GM19467 (cell line): Measurements from ENCODE around the gene TMEM139.

Experiments
- ATAC-seq: cut with Tn5 transposase; IDR thresholded peaks from one replicate; pipeline ENCODE4 v1.9.1; 2021; ENCODE audit warnings: mild to moderate bottlenecking, moderate library complexity; ENCODE audit not compliant: unreplicated experiment

Gene TMEM139

DNA sequence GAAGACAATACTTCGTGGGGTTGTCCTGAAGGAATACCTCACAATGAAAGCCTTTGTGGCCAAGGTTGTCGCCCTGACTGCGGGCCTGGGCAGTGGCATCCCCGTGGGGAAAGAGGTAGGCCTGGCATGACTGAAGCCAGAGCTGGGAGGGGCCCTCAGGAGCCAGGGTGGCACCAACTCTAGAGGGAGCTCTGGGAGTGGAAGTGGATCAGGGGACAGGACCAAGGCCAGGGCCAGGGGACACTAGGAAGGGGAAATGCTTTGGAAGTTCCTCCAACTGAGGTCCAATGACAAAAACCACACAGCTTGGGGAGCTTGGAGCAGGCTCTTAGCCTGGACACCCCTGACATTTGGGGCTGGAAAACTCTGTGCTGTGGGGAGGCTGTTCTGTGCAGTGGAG, 37.0 kb downstream of the TMEM139 start:
- ATAC-seq: no peak

DNA sequence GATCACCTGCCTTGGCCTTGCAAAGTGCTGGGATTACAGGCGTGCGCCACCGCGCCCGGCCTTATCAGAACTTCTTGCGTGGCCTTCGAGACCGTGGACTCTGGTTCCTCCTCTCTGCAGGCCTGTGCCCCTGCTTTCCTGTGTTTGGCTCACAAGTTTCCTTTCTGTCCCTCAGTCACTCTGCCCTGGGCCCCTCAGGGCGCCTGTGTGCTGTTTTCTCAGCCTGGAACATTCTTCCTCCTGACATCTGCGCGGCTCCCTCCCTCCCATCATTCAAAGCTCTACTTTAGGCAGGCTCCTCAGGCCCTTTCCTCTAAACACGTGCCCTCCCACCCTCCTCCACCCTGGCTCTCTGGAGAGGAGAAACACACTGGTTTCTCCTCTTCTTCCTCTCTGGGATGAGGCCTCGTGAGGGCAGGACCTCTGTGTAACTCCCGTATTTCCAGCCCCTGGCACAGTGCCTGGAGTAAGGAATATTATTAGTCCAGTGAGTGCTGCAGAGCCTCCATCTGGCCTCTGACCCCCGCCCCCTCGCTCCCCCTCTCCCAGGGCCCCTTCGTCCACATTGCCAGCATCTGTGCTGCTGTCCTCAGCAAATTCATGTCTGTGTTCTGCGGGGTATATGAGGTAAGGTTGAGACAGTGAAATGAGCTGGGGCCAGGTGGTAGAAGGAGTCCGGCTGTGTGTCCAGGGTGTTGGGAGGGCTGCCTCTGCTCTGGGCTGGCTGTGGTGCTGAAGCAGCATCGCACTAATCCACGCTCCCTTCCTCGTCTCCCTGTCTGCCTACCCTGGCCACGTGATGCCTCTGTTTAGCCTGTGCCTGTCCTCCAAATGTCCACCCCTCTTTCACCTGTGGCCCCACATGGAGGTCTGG, 38.2 kb downstream of the TMEM139 start:
- ATAC-seq: no peak

DNA sequence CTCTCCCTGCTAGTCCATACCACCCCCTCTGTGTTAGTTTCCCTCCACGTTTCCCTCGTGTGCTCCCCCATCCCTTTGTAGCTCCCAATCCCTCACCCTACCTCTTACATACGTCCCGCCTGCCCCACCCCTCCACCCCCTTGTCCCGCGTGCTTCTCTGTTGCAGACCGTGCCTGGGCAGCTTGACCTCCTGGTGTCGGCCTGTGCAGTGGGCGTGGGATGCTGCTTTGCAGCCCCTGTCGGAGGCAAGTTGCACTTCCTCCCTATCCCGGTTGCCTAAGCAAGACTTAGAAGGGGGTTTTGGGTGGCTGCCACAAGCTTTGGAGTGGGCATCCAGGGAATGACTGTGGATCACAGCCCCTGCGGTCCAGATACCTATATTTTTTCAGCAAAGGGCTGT, 38.9 kb downstream of the TMEM139 start:
- no peak for ATAC-seq

DNA sequence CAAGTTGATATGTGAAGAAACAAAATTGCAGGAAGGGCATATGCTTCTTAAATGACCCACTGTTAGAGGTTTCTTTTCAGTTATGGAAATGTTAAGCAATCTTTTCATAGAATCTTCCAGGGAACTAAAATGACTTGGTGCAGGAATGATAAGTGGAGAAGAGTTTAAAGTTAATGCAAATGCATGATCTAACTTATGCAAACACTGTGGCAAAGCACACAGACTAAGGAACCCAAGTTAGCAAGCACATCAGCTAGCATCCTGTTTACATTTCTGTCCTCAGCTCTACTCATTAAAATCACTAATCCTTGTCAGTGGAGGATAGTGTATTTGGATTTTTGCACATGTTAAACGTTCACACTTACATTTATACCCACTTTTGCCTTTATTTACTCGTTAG, 40.5 kb downstream of the TMEM139 start:
- peak; percentile 52 for ATAC-seq

DNA sequence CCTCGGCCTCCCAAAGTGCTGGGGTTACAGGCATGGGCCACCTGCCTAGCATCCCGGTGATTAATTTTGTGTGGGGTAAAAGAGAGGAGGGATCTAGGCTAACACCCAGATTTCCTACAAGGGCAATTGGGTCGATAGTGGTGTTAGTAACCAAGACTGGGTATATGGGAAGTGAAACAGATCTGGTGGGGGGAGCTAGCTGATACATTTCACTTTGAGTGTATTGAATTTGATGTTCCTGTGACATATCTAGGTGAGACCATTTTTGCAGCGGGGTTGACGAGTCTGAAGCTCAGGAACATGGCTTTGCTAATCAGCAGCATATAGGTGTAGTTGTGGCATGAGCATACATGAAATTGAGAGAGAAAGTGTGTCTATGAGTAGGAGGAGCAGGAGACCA, 43.1 kb downstream of the TMEM139 start:
- no peak for ATAC-seq

DNA sequence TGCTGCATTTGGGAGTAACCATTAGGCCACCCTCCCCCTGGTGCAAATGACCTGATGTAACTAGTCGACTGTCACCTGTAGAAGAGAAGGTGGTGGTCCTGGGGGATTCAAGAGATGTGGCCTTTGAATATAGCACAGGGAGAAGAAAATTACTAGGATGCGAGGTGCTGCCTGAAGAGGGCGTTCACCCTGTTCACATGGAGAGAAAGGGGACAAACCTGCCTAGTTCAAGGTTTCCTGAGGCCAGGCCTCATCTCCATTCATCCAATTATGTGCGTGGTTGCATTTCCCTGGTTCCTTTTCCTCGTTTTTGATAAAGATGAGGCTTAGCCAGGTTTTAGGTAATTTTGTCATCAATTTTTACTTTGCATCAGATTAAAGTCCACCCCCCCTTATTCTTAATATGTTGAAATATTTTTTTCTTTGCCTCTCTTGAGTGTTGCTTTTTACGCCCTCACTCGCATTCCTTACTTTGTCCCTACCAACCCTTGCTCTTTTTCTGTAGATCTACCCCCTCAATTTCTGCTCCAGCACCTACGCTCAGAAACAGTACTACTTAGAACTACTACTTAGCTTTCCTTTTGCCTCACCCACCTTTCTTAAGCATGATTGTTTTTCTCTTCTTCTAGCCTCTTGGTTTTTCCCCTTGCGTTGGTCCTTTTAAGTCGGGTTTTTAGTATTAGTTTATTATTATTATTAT, 44.9 kb downstream of the TMEM139 start:
- no peak for ATAC-seq

DNA sequence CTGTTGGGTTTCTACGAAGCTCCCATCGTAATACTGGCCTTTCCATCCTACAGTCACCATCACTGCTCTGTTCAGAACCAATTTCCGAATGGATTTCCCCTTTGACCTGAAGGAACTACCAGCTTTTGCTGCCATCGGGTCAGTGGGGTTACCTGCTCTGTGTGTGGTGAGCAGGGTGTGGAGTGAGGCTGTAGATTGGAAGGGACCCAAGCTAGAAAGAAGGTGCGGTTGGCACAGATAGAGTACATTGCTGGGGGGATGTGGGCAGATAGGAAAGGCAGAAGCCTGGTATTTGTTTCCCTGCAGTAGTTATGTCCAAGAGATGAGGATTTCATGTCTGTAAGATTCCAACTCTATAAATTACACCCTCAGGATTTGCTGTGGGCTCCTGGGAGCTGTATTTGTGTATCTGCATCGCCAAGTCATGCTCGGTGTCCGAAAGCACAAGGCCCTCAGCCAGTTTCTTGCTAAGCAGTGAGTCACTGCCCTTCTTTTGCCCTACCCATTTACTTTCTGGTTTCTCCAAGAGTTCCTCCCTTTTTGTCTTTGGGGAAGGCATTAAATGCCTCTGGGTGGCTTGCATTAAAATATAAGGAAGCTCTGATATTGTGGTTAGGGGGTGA, 46.5 kb downstream of the TMEM139 start:
- no peak for ATAC-seq

DNA sequence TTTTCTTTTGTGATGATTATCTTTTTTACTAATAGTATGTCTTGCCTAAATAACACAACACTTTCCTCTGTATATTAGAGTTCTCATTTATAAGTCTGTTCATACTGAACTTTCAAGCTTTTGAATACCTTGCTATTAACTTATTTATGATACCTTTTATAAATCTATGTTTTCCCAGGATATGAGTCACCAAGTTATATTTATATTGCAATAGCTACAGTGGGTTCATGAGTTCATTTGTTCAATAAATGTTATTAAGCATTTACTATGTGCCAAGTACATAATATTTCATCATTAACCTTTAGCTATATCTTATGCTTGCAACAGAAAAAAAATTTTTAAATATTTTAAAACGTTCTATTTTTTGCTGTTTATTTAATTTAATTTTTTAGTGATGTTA, 49.5 kb downstream of the TMEM139 start:
- ATAC-seq: no peak

DNA sequence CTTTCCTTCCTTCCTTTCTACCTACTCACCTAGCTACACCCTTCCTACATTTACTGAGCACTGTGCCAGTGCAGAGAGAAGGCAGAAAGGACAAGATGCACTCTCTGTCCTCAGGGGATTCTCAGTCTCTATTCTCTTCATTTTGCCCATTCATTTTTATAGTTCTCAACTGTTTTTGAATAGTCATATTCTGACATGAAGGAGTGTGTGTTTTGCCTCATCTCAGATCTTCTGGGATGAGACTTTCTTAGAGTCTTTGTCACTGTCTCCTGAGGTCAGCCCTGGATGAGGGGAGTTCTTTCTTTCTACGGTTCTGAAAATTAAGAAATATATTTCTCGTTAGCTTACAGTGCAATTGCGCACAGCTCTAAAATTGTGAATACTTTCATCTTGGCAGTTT, 52.5 kb downstream of the TMEM139 start:
- ATAC-seq: no peak
